ENCODE data around the gene SIX5. TPM values are rescaled to one million over a fixed set of nuclear protein-coding genes. Genes with fewer than 3 reads are reported as not detected.

The SIX5 gene
- total and polyA plus RNA-seq, 2 experiments from 2014 or later = 15.6 to 17.0 TPM

GRCh38 chr19:45777395-45777961 is 8.4 kb upstream of the SIX5 start:
- H3K4me3 ChIP-seq = no peak overlapping the region
- no peaks in the 10 kb centered on the region for H3K9me3 ChIP-seq (ENCODE audit: low read depth)
- WGBS (ENCODE audit: low lambda C conversion rate, missing lambda C conversion rate) = 96% methylated on average over 34 of the region's 34 CpGs

GRCh38 chr19:45774765-45775164 is 5.7 kb upstream of the SIX5 start:
- no peak overlapping the region for H2AFZ ChIP-seq
- 82% methylated on average over 9 of the region's 9 CpGs for WGBS (ENCODE audit: low lambda C conversion rate, missing lambda C conversion rate)
- no peaks in the 10 kb centered on the region for H3K27me3 ChIP-seq
- no peaks in the 10 kb centered on the region for H3K36me3 ChIP-seq (replicated peaks; ENCODE audit: insufficient read depth, low read depth)
- H3K4me1 ChIP-seq (ENCODE audit: insufficient read depth) = peaks cover 6% of the 10 kb centered on the region
- no peaks in the 10 kb centered on the region for H3K9me3 ChIP-seq (ENCODE audit: low read depth)
- H3K4me3 ChIP-seq = no peak overlapping the region
- no peaks in the 10 kb centered on the region for H3K79me2 ChIP-seq
- peaks cover 3% of the 10 kb centered on the region for H4K20me1 ChIP-seq (ENCODE audit: insufficient read depth, poor library complexity, severe bottlenecking)
- no peaks in the 10 kb centered on the region for H3K9me2 ChIP-seq (replicated peaks; ENCODE audit: insufficient read depth)
- H3K4me2 ChIP-seq = no peak overlapping the region
- H3K27ac ChIP-seq = no peak overlapping the region
- TF ChIP-seq EZH2 (IDR thresholded peaks at IDR 0.05; ENCODE audit: borderline replicate concordance) (no peak), EZH2phosphoT487 (IDR thresholded peaks at IDR 0.05; ENCODE audit: low read depth, severe bottlenecking, unreplicated experiment) (no peak), CTCF (IDR thresholded peaks at IDR 0.05; ENCODE audit: poor library complexity) (no peak)
- no peak for DNase-seq (ENCODE audit: low spot score)

More at GRCh38 chr19:45777395-45777961, 8.4 kb upstream of the SIX5 start:
- Histone ChIP-seq H3K27me3 (no peaks in the 10 kb centered on the region), H3K9me2 (replicated peaks; ENCODE audit: insufficient read depth) (no peaks in the 10 kb centered on the region), H4K20me1 (ENCODE audit: insufficient read depth, poor library complexity, severe bottlenecking) (peaks cover 6% of the 10 kb centered on the region), H3K79me2 (no peaks in the 10 kb centered on the region), H3K36me3 (replicated peaks; ENCODE audit: insufficient read depth, low read depth) (no peaks in the 10 kb centered on the region), H3K27ac (no peak overlapping the region), H2AFZ (no peak overlapping the region), H3K4me2 (no peak overlapping the region), H3K4me1 (ENCODE audit: insufficient read depth) (peaks cover 18% of the 10 kb centered on the region)
- no peak for DNase-seq (ENCODE audit: low spot score)
- TF ChIP-seq EZH2phosphoT487 (IDR thresholded peaks at IDR 0.05; ENCODE audit: low read depth, severe bottlenecking, unreplicated experiment) = no peak
- TF ChIP-seq EZH2 (IDR thresholded peaks at IDR 0.05; ENCODE audit: borderline replicate concordance) = no peak
- no peak for TF ChIP-seq CTCF (IDR thresholded peaks at IDR 0.05; ENCODE audit: poor library complexity)

- no peaks in the 10 kb centered on the region for H3K9me3 ChIP-seq (ENCODE audit: low read depth)
- H3K27me3 ChIP-seq = no peaks in the 10 kb centered on the region
- no peak overlapping the region for H3K27ac ChIP-seq
- H3K9me2 ChIP-seq (replicated peaks; ENCODE audit: insufficient read depth) = no peaks in the 10 kb centered on the region
- peaks cover 3% of the 10 kb centered on the region for H3K4me1 ChIP-seq (ENCODE audit: insufficient read depth)
- no peak overlapping the region for H3K4me3 ChIP-seq
- TF ChIP-seq EZH2phosphoT487 (IDR thresholded peaks at IDR 0.05; ENCODE audit: low read depth, severe bottlenecking, unreplicated experiment) (no peak), CTCF (IDR thresholded peaks at IDR 0.05; ENCODE audit: poor library complexity) (no peak), EZH2 (IDR thresholded peaks at IDR 0.05; ENCODE audit: borderline replicate concordance) (no peak)
- H3K4me2 ChIP-seq = no peak overlapping the region
- no peaks in the 10 kb centered on the region for H3K36me3 ChIP-seq (replicated peaks; ENCODE audit: insufficient read depth, low read depth)
- WGBS (ENCODE audit: low lambda C conversion rate, missing lambda C conversion rate) = 64% methylated on average over 2 of the region's 2 CpGs
- no peak for DNase-seq (ENCODE audit: low spot score)
- H3K79me2 ChIP-seq = no peaks in the 10 kb centered on the region
- H2AFZ ChIP-seq = no peak overlapping the region
- H4K20me1 ChIP-seq (ENCODE audit: insufficient read depth, poor library complexity, severe bottlenecking) = no peaks in the 10 kb centered on the region
These were observed 4.3 kb upstream of the SIX5 start for GRCh38 chr19:45773384-45773783.

Measured in hepatocyte (in vitro differentiated cells).